Measurements from ENCODE around the gene QRICH1. TPM values are rescaled to one million over a fixed set of nuclear protein-coding genes. Genes with fewer than 3 reads are reported as not detected.
A peak's percentile ranks its signal among the peaks of the same experiment; 100 is the strongest.

Gene QRICH1
- total RNA-seq, 1 donor from 2014 or later: 53.6 TPM

GRCh38 chr3:49112262-49112661 is 18.4 kb upstream of the QRICH1 start:
- no peak overlapping the region for H3K4me3 ChIP-seq (ENCODE audit: low read depth, low read length)

GRCh38 chr3:49111347-49111746 is 17.5 kb upstream of the QRICH1 start:
- TF ChIP-seq CTCF (conservative IDR thresholded peaks at IDR 0.05; ENCODE audit: low read depth, low read length): no peak
- no peak for DNase-seq (ENCODE audit: low read depth)
- H3K4me3 ChIP-seq (ENCODE audit: low read depth, low read length): no peak overlapping the region

More at GRCh38 chr3:49112262-49112661, 18.4 kb upstream of the QRICH1 start:
- DNase-seq (ENCODE audit: low read depth): no peak
- TF ChIP-seq CTCF (conservative IDR thresholded peaks at IDR 0.05; ENCODE audit: low read depth, low read length): no peak

GRCh38 chr3:49110780-49111179 is 16.9 kb upstream of the QRICH1 start:
- DNase-seq (ENCODE audit: low read depth): no peak
- TF ChIP-seq CTCF (conservative IDR thresholded peaks at IDR 0.05; ENCODE audit: low read depth, low read length): no peak
- no peak overlapping the region for H3K4me3 ChIP-seq (ENCODE audit: low read depth, low read length)

GRCh38 chr3:49108346-49108745 is 14.5 kb upstream of the QRICH1 start:
- H3K4me3 ChIP-seq (ENCODE audit: low read depth, low read length): no peak overlapping the region
- TF ChIP-seq CTCF (conservative IDR thresholded peaks at IDR 0.05; ENCODE audit: low read depth, low read length): no peak
- no peak for DNase-seq (ENCODE audit: low read depth)

GRCh38 chr3:49104427-49105291 is 10.8 kb upstream of the QRICH1 start, which contains the start of gene QARS1:
QARS1 (minus strand) TSS chr3:49104757; CDS start chr3:49104733, 24 bp downstream.
- DNase-seq (ENCODE audit: low read depth): peak; percentile 33
- H3K4me3 ChIP-seq (ENCODE audit: low read depth, low read length): peak within 1 kb of the TSS; percentile 95
- no peak for TF ChIP-seq CTCF (conservative IDR thresholded peaks at IDR 0.05; ENCODE audit: low read depth, low read length)

GRCh38 chr3:49104052-49104426 is 10.2 kb upstream of the QRICH1 start:
- peak overlapping the region; percentile 95 for H3K4me3 ChIP-seq (ENCODE audit: low read depth, low read length)
- TF ChIP-seq CTCF (conservative IDR thresholded peaks at IDR 0.05; ENCODE audit: low read depth, low read length): no peak
- no peak for DNase-seq (ENCODE audit: low read depth)
